Tibial nerve (tissue), 4 donors: ENCODE results near the gene BAD. TPM values are rescaled to one million over a fixed set of nuclear protein-coding genes. Genes with fewer than 3 reads are reported as not detected.
"Not testable (repeated sequence)": the region's sequence is repeated elsewhere in the genome, so short reads cannot be mapped to it uniquely, and the experiment has no call there.

ENCODE experiments used
- DNase-seq, 2 donors: peaks; one replicate each; pipeline ENCODE4 v3.0.0-alpha.2; 2019; ENCODE audit warnings: low spot score in 2 of 2
- H3K27ac ChIP-seq, 4 donors: fragments of 200-600 bp; sonication (generic) in 3 of 4; one replicate each; pipeline ENCODE4 v1.5.1; 2017 to 2019; ENCODE audit warnings: mild to moderate bottlenecking in 1 of 4
- H3K27me3 ChIP-seq, 2 donors: fragments of 200-600 bp; sonication (generic) in 1 of 2; one replicate each; pipeline versions ENCODE4 v1.5.1 to v1.6.0; 2017 to 2019
- H3K36me3 ChIP-seq, 3 donors: fragments of 200-600 bp; sonication (generic); one replicate each; pipeline ENCODE4 v1.5.1; 2018 to 2019
- H3K4me1 ChIP-seq, 4 donors: fragments of 200-600 bp; sonication (generic) in 3 of 4; one replicate each; pipeline ENCODE4 v1.5.1; 2017 to 2019
- H3K4me3 ChIP-seq, 4 donors: fragments of 200-600 bp; sonication (generic) in 3 of 4; one replicate each; pipeline ENCODE4 v1.5.1; 2017 to 2019; ENCODE audit warnings: mild to moderate bottlenecking in 1 of 4, moderate library complexity in 1 of 4
- H3K9me3 ChIP-seq, 4 donors: fragments of 200-600 bp; sonication (generic) in 3 of 4; one replicate each; pipeline ENCODE4 v1.5.1; 2017 to 2019
- CTCF ChIP-seq, 5 experiments: fragments of 200-600 bp in 3 of 5; fragments of 450-650 bp in 2 of 5; sonication (generic) in 3 of 5; IDR thresholded peaks; one replicate each; pipeline ENCODE4 v1.5.1; 2016 to 2019; ENCODE audit warnings: antibody characterized with exemption in 5 of 5, mild to moderate bottlenecking in 3 of 5, moderate library complexity in 2 of 5
- EP300 ChIP-seq, 2 donors: sonication (generic); formaldehyde crosslinking; IDR thresholded peaks; one replicate each; pipeline ENCODE4 v1.6.1; 2017; ENCODE audit warnings: antibody characterized with exemption in 2 of 2, mild to moderate bottlenecking in 1 of 2
- POLR2A ChIP-seq, 2 donors: fragments of 450-650 bp; IDR thresholded peaks; one replicate each; pipeline ENCODE4 v1.6.1; 2017; ENCODE audit warnings: antibody characterized with exemption in 2 of 2, mild to moderate bottlenecking in 2 of 2, moderate library complexity in 2 of 2
- WGBS, 2 donors: methylation state at CpG; one replicate each; pipeline ENCODE4 v1.1.5; 2018; 5-methylcytosine and 5-hydroxymethylcytosine counted together
- total RNA-seq, 4 donors: library from RNA; depleted of rRNA; stranded (reverse); fragments of >200 nt; gene quantifications; one replicate each; pipeline ENCODE4 v1.1.0, GENCODE V29; 2016

Gene BAD
- total RNA-seq, 4 donors from 2014 or later = 110 to 143 (median 124) TPM

GRCh38 chr11:64317961-64318765, 33.7 kb upstream of the BAD start, which contains the start of gene PRDX5:
TSS of gene PRDX5 (plus strand) at chr11:64318121. CDS start at chr11:64318216, 95 bp downstream.
- WGBS, 2 donors = 1% methylated on average over 39 to 61 of the region's 61 CpGs
- TF ChIP-seq POLR2A (IDR thresholded peaks at IDR 0.05) = peak; percentile 80 to 83
- TF ChIP-seq EP300 (IDR thresholded peaks at IDR 0.05) = peak in 1 of 2 donors; percentile 85
- TF ChIP-seq CTCF (IDR thresholded peaks at IDR 0.05) = peak; percentile 39 to 72 (median 62)
- H3K27me3 ChIP-seq = no peaks in the 10 kb centered on the region
- no peaks in the 10 kb centered on the region for H3K9me3 ChIP-seq
- peaks cover 0 to 70% (median 19%) of the 10 kb centered on the region in 3 donors for H3K36me3 ChIP-seq
- DNase-seq = peak; percentile 93
- peaks cover 0 to 34% (median 13%) of the 10 kb centered on the region in 4 donors for H3K4me1 ChIP-seq
- peak within 1 kb of the TSS; percentile 51 to 96 (median 84) for H3K4me3 ChIP-seq
- peak within 1 kb of the TSS; percentile 96 to 99 (median 98) for H3K27ac ChIP-seq

- Histone ChIP-seq H3K9me3 (no peaks in the 10 kb centered on the region), H3K36me3 (peaks cover 0 to 63% (median 19%) of the 10 kb centered on the region in 3 donors), H3K4me1 (peaks cover 0 to 32% (median 13%) of the 10 kb centered on the region in 4 donors), H3K4me3 (peak within 1 kb of the TSS; percentile 51 to 96 (median 84)), H3K27me3 (no peaks in the 10 kb centered on the region), H3K27ac (peak within 1 kb of the TSS; percentile 96 to 99 (median 98))
- peak; percentile 92 to 94 for TF ChIP-seq EP300 (IDR thresholded peaks at IDR 0.05)
- peak in 1 of 5 experiments; percentile 6 for TF ChIP-seq CTCF (IDR thresholded peaks at IDR 0.05)
- peak; percentile 58 to 91 for TF ChIP-seq POLR2A (IDR thresholded peaks at IDR 0.05)
- WGBS, 2 donors = 1 to 2% methylated on average over 27 to 37 of the region's 43 CpGs
- peak; percentile 92 to 98 for DNase-seq
These were observed 33.0 kb upstream of the BAD start, which contains the start of gene TRMT112 for GRCh38 chr11:64317325-64317960. TSS of gene TRMT112 (minus strand) at chr11:64317559. CDS start at chr11:64317526, 33 bp downstream.

GRCh38 chr11:64316672-64317324, 32.3 kb upstream of the BAD start:
- H3K36me3 ChIP-seq = peaks cover 0 to 57% (median 19%) of the 10 kb centered on the region in 3 donors
- TF ChIP-seq EP300 (IDR thresholded peaks at IDR 0.05) (no peak), POLR2A (IDR thresholded peaks at IDR 0.05) (no peak), CTCF (IDR thresholded peaks at IDR 0.05) (peak in 1 of 5 experiments; percentile 7)
- peak overlapping the region; percentile 96 to 99 (median 98) for H3K27ac ChIP-seq
- no peak for DNase-seq
- no peaks in the 10 kb centered on the region for H3K9me3 ChIP-seq
- H3K4me3 ChIP-seq = peak overlapping the region; percentile 51 to 96 (median 84)
- H3K27me3 ChIP-seq = no peaks in the 10 kb centered on the region
- H3K4me1 ChIP-seq = peaks cover 0 to 29% (median 13%) of the 10 kb centered on the region in 4 donors
- WGBS, 2 donors = 12 to 17% methylated on average over 14 to 16 of the region's 32 CpGs

DNA sequence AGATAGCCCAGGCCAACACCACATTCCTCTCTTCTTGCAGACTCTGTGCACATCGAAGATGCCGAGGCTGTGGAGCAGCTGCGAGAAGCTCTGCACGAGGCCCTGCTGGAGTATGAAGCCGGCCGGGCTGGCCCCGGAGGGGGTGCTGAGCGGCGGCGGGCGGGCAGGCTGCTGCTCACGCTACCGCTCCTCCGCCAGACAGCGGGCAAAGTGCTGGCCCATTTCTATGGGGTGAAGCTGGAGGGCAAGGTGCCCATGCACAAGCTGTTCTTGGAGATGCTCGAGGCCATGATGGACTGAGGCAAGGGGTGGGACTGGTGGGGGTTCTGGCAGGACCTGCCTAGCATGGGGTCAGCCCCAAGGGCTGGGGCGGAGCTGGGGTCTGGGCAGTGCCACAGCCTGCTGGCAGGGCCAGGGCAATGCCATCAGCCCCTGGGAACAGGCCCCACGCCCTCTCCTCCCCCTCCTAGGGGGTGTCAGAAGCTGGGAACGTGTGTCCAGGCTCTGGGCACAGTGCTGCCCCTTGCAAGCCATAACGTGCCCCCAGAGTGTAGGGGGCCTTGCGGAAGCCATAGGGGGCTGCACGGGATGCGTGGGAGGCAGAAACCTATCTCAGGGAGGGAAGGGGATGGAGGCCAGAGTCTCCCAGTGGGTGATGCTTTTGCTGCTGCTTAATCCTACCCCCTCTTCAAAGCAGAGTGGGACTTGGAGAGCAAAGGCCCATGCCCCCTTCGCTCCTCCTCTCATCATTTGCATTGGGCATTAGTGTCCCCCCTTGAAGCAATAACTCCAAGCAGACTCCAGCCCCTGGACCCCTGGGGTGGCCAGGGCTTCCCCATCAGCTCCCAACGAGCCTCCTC, 31.4 kb upstream of the BAD start:
- not testable (repeated sequence) for H3K27me3 ChIP-seq, DNase-seq, H3K9me3 ChIP-seq
- peak overlapping the region in 2 of 4 donors; percentile 96 to 98 for H3K27ac ChIP-seq
- peaks cover 0 to 29% (median 13%) of the 10 kb centered on the region in 4 donors for H3K4me1 ChIP-seq
- 69 to 77% methylated on average over 16 to 23 of the region's 25 CpGs for WGBS, 2 donors
- H3K4me3 ChIP-seq = peak overlapping the region in 1 of 4 donors; percentile 96
- peaks cover 0 to 48% (median 13%) of the 10 kb centered on the region in 3 donors for H3K36me3 ChIP-seq
